Mammary microvascular endothelial cell (primary cell): ENCODE data around the gene NAA10. TPM values are rescaled to one million over a fixed set of nuclear protein-coding genes. Genes with fewer than 3 reads are reported as not detected.

Experiments used
- total RNA-seq: library from RNA; depleted of rRNA; stranded (reverse); fragments of >200 nt; gene quantifications from 2 replicates; pipeline ENCODE4 v1.2.3, GENCODE V29; 2015

The NAA10 gene
- 166 and 169 TPM in 2 replicates for total RNA-seq

GRCh38 chrX:153934762-153935325, at the start of gene NAA10:
TSS of gene NAA10 (minus strand) at chrX:153935037. CDS start at chrX:153934904, 133 bp downstream.

GRCh38 chrX:153972368-153973126, 37.7 kb upstream of the NAA10 start, which contains the start of gene TMEM187:
TSS of gene TMEM187 (plus strand) at chrX:153972754. CDS start at chrX:153982063, 9,309 bp downstream.

GRCh38 chrX:153971450-153972367, 36.9 kb upstream of the NAA10 start, which contains the start of gene HCFC1:
TSS of gene HCFC1 (minus strand) at chrX:153971818. CDS start at chrX:153970840, 978 bp downstream.

GRCh38 chrX:153944140-153944799, 9.4 kb upstream of the NAA10 start, which contains the start of gene RENBP:
TSS of gene RENBP (minus strand) at chrX:153944643. CDS start at chrX:153944610, 33 bp downstream.

DNA sequence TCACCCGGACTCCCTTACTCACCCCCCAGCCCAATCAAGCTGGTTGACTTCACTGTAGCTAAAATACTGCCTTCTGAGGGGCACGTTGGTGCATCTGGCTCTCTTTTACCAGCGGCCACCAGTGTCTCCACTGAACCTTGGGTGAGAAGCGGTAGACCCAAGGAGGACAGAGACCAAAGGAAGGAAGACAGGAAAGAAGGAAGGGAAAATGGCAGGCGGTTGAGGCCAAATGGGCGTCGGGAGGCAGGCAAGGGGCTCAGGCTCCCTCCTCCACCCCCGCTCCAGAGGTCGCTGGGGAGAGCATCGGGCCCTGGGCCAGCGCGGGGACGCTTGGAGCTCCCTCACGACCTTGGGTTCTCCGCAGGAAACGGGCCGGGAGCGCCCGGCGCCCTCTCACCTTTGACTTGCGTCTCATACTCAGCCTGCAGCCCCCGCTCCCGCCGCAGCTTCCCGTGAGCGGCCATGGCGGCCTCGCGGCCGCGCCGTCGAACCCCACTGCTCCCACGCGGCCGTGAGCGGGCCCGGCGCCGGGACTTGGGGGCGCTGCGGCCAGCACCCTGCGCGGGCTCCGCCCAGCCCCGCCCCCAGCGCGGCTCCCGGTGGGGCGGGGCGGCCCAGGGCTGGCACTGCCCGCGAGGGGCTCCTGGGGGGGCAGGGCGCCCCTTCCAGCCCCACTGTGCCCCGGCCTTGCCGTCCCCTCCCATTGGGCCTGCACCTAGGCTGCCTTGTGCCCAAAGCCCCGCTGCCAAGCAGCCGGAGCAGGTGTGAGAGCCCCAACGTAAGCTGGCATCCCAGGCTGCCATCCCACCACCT, 8.9 kb downstream of the NAA10 start, which contains the start of gene ARHGAP4:
Gene ARHGAP4 (minus strand): TSS at position 526 of the 813 bp plus-strand sequence. CDS start 62 bp downstream, at position 464.

GRCh38 chrX:153903991-153904957, 30.6 kb downstream of the NAA10 start, which contains the start of gene AVPR2:
TSS of gene AVPR2 (plus strand) at chrX:153904673. CDS start at chrX:153905146, 473 bp downstream.

GRCh38 chrX:153885968-153886903, 48.6 kb downstream of the NAA10 start, which contains the start of gene L1CAM:
TSS of gene L1CAM (minus strand) at chrX:153886173. CDS start at chrX:153875836, 10,337 bp downstream.

Other genes with a start within 250 kb of the NAA10 start
- gene SLC6A8, start 247.1 kb downstream of the NAA10 start, total RNA-seq: 1.4 and 2.0 TPM in 2 replicates
- 218 and 225 TPM in 2 replicates for gene BCAP31, start 210.7 kb downstream of the NAA10 start, total RNA-seq
- gene ABCD1, start 210.2 kb downstream of the NAA10 start, total RNA-seq: 12.3 and 14.3 TPM in 2 replicates
- gene PLXNB3, start 170.8 kb downstream of the NAA10 start, total RNA-seq: 3.5 and 10.6 TPM in 2 replicates
- under 0.01 TPM in 1 of 2 replicates, not detected in the other for gene SRPK3, start 154.0 kb downstream of the NAA10 start, total RNA-seq
- gene IDH3G, start 140.7 kb downstream of the NAA10 start, total RNA-seq: 50.8 and 71.7 TPM in 2 replicates
- gene SSR4, start 140.4 kb downstream of the NAA10 start, total RNA-seq: 216 and 289 TPM in 2 replicates
- not detected in 2 replicates for gene PDZD4, start 104.5 kb downstream of the NAA10 start, total RNA-seq
- 0.05 TPM in 1 of 2 replicates, not detected in the other for gene L1CAM, start 48.9 kb downstream of the NAA10 start, total RNA-seq
- 0.47 TPM in 1 of 2 replicates, not detected in the other for gene AVPR2, start 30.4 kb downstream of the NAA10 start, total RNA-seq
- 2.3 and 5.2 TPM in 2 replicates for gene ARHGAP4, start 8.8 kb downstream of the NAA10 start, total RNA-seq
- 5.6 and 7.6 TPM in 2 replicates for gene RENBP, start 9.6 kb upstream of the NAA10 start, total RNA-seq
- gene HCFC1, start 36.8 kb upstream of the NAA10 start, total RNA-seq: 58.3 and 60.4 TPM in 2 replicates
- gene TMEM187, start 37.7 kb upstream of the NAA10 start, total RNA-seq: 7.5 and 7.8 TPM in 2 replicates
- gene IRAK1, start 84.9 kb upstream of the NAA10 start, total RNA-seq: 139 and 151 TPM in 2 replicates
- 25.1 and 25.2 TPM in 2 replicates for gene MECP2, start 162.7 kb upstream of the NAA10 start, total RNA-seq
- gene OPN1LW, start 209.2 kb upstream of the NAA10 start, total RNA-seq: not detected in 2 replicates
- not detected in 2 replicates for gene OPN1MW, start 247.6 kb upstream of the NAA10 start, total RNA-seq